ENCODE results near the gene SMOC1.

- TF ChIP-seq, protein P1, sequence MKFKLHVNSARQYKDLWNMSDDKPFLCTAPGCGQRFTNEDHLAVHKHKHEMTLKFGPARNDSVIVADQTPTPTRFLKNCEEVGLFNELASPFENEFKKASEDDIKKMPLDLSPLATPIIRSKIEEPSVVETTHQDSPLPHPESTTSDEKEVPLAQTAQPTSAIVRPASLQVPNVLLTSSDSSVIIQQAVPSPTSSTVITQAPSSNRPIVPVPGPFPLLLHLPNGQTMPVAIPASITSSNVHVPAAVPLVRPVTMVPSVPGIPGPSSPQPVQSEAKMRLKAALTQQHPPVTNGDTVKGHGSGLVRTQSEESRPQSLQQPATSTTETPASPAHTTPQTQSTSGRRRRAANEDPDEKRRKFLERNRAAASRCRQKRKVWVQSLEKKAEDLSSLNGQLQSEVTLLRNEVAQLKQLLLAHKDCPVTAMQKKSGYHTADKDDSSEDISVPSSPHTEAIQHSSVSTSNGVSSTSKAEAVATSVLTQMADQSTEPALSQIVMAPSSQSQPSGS (IDR thresholded peaks at IDR 0.05; ENCODE audit: low read length) = no peak
- TF ChIP-seq RAD21 (IDR thresholded peaks at IDR 0.05 in 1 of 2, conservative IDR thresholded peaks at IDR 0.05 in 1 of 2; ENCODE audit: low read depth in 2 of 2, low read length in 2 of 2) (no peak; a peak in 1 of 4 replicates), POLR2A (IDR thresholded peaks at IDR 0.05; ENCODE audit: control extremely low read depth in 1 of 2, low read depth in 2 of 2, low read length in 2 of 2) (no peak), RFX5 (IDR thresholded peaks at IDR 0.05; ENCODE audit: borderline replicate concordance, low read depth, low read length) (no peak), BCL11A (IDR thresholded peaks at IDR 0.05; ENCODE audit: low read depth in 2 of 2, low read length in 2 of 2) (no peak), JUN (IDR thresholded peaks at IDR 0.05; ENCODE audit: low read depth, low read length) (no peak), CTCF (IDR thresholded peaks at IDR 0.05; ENCODE audit: control extremely low read depth in 1 of 3, insufficient read depth in 1 of 3, low read depth in 1 of 3, low read length in 3 of 3) (no peak), ASH2L (IDR thresholded peaks at IDR 0.05; ENCODE audit: low read length) (peak; percentile 36), NRF1 (IDR thresholded peaks at IDR 0.05; ENCODE audit: low read depth, low read length) (no peak), CHD2 (IDR thresholded peaks at IDR 0.05; ENCODE audit: low read length) (peak; percentile 72), KDM5A (IDR thresholded peaks at IDR 0.05; ENCODE audit: low read length) (no peak), E2F6 (IDR thresholded peaks at IDR 0.05) (no peak)
- TF ChIP-seq, protein P2, sequence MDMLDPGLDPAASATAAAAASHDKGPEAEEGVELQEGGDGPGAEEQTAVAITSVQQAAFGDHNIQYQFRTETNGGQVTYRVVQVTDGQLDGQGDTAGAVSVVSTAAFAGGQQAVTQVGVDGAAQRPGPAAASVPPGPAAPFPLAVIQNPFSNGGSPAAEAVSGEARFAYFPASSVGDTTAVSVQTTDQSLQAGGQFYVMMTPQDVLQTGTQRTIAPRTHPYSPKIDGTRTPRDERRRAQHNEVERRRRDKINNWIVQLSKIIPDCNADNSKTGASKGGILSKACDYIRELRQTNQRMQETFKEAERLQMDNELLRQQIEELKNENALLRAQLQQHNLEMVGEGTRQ (IDR thresholded peaks at IDR 0.05; ENCODE audit: low read length) = no peak
- TF ChIP-seq, protein P3, sequence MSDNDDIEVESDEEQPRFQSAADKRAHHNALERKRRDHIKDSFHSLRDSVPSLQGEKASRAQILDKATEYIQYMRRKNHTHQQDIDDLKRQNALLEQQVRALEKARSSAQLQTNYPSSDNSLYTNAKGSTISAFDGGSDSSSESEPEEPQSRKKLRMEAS (IDR thresholded peaks at IDR 0.05) = 0 out of 2 replicates have a peak, but pooled peaks have one; percentile 19
These were observed at the start of gene SMOC1 for GRCh38 chr14:69879175-69880043.

All from H1 (cell line).